Activated naive CD8-positive, alpha-beta T cell treated with anti-CD3 and anti-CD28 coated beads, Interleukin-2, amount 10 ng/mL, durations not matched to agents 7 days and 5 days (primary cell): Measurements from ENCODE around the gene PIP4P1. TPM values are rescaled to one million over a fixed set of nuclear protein-coding genes. Genes with fewer than 3 reads are reported as not detected.
"Not testable (repeated sequence)": the region's sequence is repeated elsewhere in the genome, so short reads cannot be mapped to it uniquely, and the experiment has no call there.

Source experiments
- ATAC-seq: fragments of 150-1000 bp; cut with Tn5 transposase; one replicate; pipeline ENCODE4 v1.10.0; 2021; ENCODE audit warnings: low read depth, moderate library complexity
- POLR2A ChIA-PET: fragments of 350-600 bp; sonication (Branson Sonifier 250); formaldehyde crosslinking; loops from one replicate; lab custom pipeline; 2021; ENCODE audit warnings: antibody characterized with exemption; lab: Charles Lee
- DNase-seq: peaks from one replicate; pipeline ENCODE4 v3.0.0; 2021
- H3K27ac Mint-ChIP-seq: one replicate; pipeline ENCODE4 v1.8.0; 2022; ENCODE audit warnings: mild to moderate bottlenecking, mixed read lengths
- H3K27me3 Mint-ChIP-seq: one replicate; pipeline ENCODE4 v1.8.0; 2022; ENCODE audit warnings: mild to moderate bottlenecking, moderate library complexity, mixed read lengths
- H3K36me3 Mint-ChIP-seq: one replicate; pipeline ENCODE4 v1.8.0; 2021; ENCODE audit warnings: mild to moderate bottlenecking, mixed read lengths
- H3K4me1 Mint-ChIP-seq: one replicate; pipeline ENCODE4 v1.8.0; 2021; ENCODE audit warnings: mixed read lengths
- H3K4me3 Mint-ChIP-seq: one replicate; pipeline ENCODE4 v1.8.0; 2022; ENCODE audit warnings: mild to moderate bottlenecking, moderate library complexity, mixed read lengths
- H3K9me3 Mint-ChIP-seq: one replicate; pipeline ENCODE4 v1.8.0; 2021; ENCODE audit warnings: mixed read lengths
- total RNA-seq, 2 experiments: library from RNA; stranded (reverse); gene quantifications; one replicate each; pipeline ENCODE4 v1.2.3, GENCODE V29; 2021

PIP4P1 gene
- 10 to 100 TPM; 42.4 to 45.8 TPM for total RNA-seq

DNA sequence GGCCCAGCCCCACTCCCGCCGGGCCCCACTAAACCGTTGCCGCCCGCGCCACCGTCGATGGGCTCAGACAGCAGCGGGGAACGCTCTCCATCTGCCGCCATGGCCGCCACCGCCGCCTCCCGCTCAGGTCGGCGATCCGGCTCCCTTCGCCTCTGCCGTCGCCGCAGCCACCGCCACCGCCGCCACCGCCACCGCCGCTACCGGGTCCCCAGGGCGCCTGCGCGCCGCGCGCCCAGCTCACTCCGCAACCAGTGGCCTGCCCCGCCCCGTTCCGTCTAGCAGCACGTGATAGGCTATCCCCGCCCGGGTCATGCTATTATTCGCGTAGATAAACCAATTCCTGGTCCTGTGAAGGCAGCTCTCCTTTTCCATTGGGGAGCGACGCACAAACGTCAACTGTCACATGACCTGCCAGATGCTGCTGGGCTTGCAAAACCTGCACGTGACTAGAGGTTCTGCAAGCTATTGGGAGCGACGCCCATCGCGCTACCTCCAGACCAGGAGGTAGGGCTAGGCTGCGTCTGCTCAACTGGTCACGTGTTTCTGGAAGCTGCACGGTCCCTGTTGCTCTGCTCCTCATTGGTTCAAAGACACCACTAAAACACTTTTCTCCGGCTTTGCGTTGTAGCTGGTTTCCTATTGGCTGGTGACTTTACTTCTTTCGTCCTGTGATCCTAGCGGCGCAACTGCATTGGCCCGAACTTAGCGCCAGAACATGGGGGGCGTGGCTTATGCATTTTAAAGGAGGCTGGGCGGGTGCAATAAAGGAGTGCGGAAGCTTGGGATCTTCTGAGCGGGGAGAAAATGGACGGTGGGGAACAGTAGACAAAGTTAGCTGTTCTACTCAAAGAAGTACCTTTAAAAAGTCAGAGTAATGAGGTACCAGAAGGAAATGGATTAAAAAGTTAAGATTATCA is at the start of gene PIP4P1:
Gene PIP4P1, minus strand, starts transcription at position 210 of the 917 bp plus-strand sequence. Its CDS starts 109 bp downstream, at position 101.
- Mint-ChIP-seq H3K27me3 (no peaks in the 10 kb centered on the region), H3K36me3 (peaks cover 18% of the 10 kb centered on the region), H3K4me3 (peak within 1 kb of the TSS; percentile 98), H3K27ac (peak within 1 kb of the TSS; percentile 93), H3K4me1 (peaks cover 27% of the 10 kb centered on the region), H3K9me3 (no peaks in the 10 kb centered on the region)
- DNase-seq (peak; percentile 97), ATAC-seq (peak; percentile 96)
- POLR2A ChIA-PET, result interaction anchor here (0.7 to 2.9 kb wide), 12 partner anchors 8 to 221 kb away, joined by 3 to 29 read pairs (median 8); partner anchors contain the start of genes PARP2, PNP and TEP1

- H3K9me3 Mint-ChIP-seq, result no peaks in the 10 kb centered on the region
- DNase-seq (no peak), ATAC-seq (no peak)
- no peaks in the 10 kb centered on the region for H3K36me3 Mint-ChIP-seq
- POLR2A ChIA-PET, result no interaction called here
- H3K4me3 Mint-ChIP-seq, result no peak overlapping the region
- no peak overlapping the region for H3K27ac Mint-ChIP-seq
- H3K27me3 Mint-ChIP-seq, result peaks cover 7% of the 10 kb centered on the region
- H3K4me1 Mint-ChIP-seq, result peaks cover 3% of the 10 kb centered on the region
Observed at GRCh38 chr14:20508367-20508766, 47.1 kb upstream of the PIP4P1 start.

DNA sequence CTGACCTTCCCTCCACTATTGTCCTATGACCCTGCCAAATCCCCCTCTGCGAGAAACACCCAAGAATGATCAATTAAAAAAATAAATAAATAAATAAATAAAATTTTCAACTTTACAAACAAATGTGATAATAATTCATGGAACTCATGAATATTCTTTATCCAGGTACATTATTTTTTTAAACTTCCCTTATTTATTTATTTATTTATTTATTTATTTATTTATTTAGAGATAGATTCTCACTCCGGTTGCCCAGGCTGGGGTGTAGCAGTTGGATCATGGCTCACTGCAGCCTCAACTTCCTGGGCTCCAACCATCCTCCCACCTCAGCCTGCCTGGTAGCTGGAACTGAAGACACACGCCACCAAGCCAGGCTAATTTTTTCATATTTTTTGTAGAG is 46.3 kb upstream of the PIP4P1 start:
- DNase-seq, H3K9me3 Mint-ChIP-seq, ATAC-seq, H3K4me1 Mint-ChIP-seq, POLR2A ChIA-PET, H3K4me3 Mint-ChIP-seq, H3K27me3 Mint-ChIP-seq, H3K36me3 Mint-ChIP-seq, H3K27ac Mint-ChIP-seq: not testable (repeated sequence)

DNA sequence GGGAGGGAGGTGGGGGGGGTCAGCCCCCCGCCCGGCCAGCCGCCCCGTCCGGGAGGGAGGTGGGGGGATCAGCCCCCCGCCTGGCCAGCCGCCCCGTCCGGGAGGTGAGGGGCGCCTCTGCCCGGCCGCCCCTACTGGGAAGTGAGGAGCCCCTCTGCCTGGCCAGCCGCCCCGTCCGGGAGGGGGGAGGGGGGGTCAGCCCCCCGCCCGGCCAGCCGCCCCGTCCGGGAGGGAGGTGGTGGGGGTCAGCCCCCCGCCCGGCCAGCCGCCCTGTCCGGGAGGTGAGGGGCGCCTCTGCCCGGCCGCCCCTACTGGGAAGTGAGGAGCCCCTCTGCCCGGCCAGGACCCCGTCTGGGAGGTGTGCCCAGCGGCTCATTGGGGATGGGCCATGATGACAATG is 45.5 kb upstream of the PIP4P1 start:
- H3K9me3 Mint-ChIP-seq, H3K36me3 Mint-ChIP-seq, H3K27me3 Mint-ChIP-seq, H3K27ac Mint-ChIP-seq, POLR2A ChIA-PET, H3K4me3 Mint-ChIP-seq, DNase-seq, H3K4me1 Mint-ChIP-seq, ATAC-seq: not testable (repeated sequence)

DNA sequence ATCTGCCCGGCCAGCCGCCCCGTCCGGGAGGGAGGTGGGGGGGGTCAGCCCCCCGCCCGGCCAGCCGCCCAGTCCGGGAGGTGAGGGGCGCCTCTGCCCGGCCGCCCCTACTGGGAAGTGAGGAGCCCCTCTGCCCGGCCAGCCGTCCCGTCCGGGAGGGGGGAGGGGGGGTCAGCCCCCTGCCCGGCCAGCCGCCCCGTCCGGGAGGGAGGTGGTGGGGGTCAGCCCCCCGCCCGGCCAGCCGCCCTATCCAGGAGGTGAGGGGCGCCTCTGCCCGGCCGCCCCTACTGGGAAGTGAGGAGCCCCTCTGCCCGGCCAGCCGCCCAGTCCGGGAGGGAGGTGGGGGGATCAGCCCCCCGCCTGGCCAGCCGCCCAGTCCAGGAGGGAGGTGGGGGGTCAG is 45.0 kb upstream of the PIP4P1 start:
- H3K9me3 Mint-ChIP-seq, DNase-seq, POLR2A ChIA-PET, H3K27me3 Mint-ChIP-seq, H3K36me3 Mint-ChIP-seq, H3K4me1 Mint-ChIP-seq, H3K27ac Mint-ChIP-seq, ATAC-seq, H3K4me3 Mint-ChIP-seq: not testable (repeated sequence)

- ATAC-seq (no peak), DNase-seq (no peak)
- no peaks in the 10 kb centered on the region for H3K36me3 Mint-ChIP-seq
- H3K27me3 Mint-ChIP-seq, result no peaks in the 10 kb centered on the region
- peaks cover 3% of the 10 kb centered on the region for H3K4me1 Mint-ChIP-seq
- no peaks in the 10 kb centered on the region for H3K9me3 Mint-ChIP-seq
- POLR2A ChIA-PET, result no interaction called here
- H3K27ac Mint-ChIP-seq, result no peak overlapping the region
- H3K4me3 Mint-ChIP-seq, result no peak overlapping the region
Observed at GRCh38 chr14:20503898-20504297, 42.7 kb upstream of the PIP4P1 start.

GRCh38 chr14:20501346-20501745 is 40.1 kb upstream of the PIP4P1 start:
- H3K9me3 Mint-ChIP-seq, result no peaks in the 10 kb centered on the region
- H3K4me3 Mint-ChIP-seq, result no peak overlapping the region
- POLR2A ChIA-PET, result no interaction called here
- no peak overlapping the region for H3K27ac Mint-ChIP-seq
- H3K36me3 Mint-ChIP-seq, result no peaks in the 10 kb centered on the region
- peaks cover 3% of the 10 kb centered on the region for H3K4me1 Mint-ChIP-seq
- no peak for DNase-seq
- H3K27me3 Mint-ChIP-seq, result no peaks in the 10 kb centered on the region
- ATAC-seq, result no peak

DNA sequence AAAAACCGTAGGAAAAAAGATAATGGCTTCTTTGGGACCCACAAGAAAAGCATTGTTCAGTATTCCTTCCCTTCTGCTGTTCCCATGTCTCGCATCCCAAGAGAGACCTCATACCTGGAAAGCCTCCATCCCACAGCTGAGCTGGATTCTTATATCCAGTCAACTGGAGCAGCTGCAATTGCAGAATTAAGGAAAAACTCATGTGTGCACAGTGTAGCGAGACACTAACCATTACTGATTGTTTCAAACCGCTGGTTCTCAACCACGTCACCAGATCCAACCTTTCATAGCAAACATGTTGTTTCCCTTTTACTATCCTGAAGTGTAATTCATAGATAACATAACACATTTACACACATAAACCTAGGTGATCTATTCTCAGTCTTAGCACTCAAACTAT is 38.6 kb upstream of the PIP4P1 start:
- Mint-ChIP-seq H3K27ac (no peak overlapping the region), H3K4me1 (peaks cover 10% of the 10 kb centered on the region), H3K27me3 (no peaks in the 10 kb centered on the region), H3K36me3 (peaks cover 4% of the 10 kb centered on the region), H3K9me3 (peaks cover 2% of the 10 kb centered on the region), H3K4me3 (no peak overlapping the region)
- DNase-seq, result no peak
- POLR2A ChIA-PET, result no interaction called here
- ATAC-seq, result no peak

DNA sequence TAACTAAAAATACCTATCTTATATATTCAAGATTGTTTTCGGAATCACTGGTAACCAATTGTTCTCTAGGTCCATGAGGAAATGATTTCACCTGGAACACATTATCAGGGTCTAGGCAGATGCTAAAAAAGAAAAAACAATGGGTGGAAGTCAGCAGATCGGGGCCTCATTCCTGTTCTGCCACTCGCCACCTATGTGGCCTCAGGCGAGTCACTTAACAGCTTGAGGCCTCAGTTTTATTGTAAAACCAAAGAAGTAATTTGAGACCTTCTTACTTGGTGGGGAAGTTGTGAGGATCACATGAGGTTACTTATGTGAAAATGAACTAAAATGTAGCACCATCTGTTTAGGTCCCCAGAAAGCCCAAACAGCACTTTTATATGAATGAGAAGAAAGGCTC is 37.9 kb upstream of the PIP4P1 start:
- DNase-seq (no peak), ATAC-seq (no peak)
- H3K4me3 Mint-ChIP-seq, result no peak overlapping the region
- POLR2A ChIA-PET, result no interaction called here
- H3K36me3 Mint-ChIP-seq, result peaks cover 6% of the 10 kb centered on the region
- H3K27ac Mint-ChIP-seq, result no peak overlapping the region
- peaks cover 13% of the 10 kb centered on the region for H3K4me1 Mint-ChIP-seq
- H3K9me3 Mint-ChIP-seq, result peaks cover 2% of the 10 kb centered on the region
- no peaks in the 10 kb centered on the region for H3K27me3 Mint-ChIP-seq

DNA sequence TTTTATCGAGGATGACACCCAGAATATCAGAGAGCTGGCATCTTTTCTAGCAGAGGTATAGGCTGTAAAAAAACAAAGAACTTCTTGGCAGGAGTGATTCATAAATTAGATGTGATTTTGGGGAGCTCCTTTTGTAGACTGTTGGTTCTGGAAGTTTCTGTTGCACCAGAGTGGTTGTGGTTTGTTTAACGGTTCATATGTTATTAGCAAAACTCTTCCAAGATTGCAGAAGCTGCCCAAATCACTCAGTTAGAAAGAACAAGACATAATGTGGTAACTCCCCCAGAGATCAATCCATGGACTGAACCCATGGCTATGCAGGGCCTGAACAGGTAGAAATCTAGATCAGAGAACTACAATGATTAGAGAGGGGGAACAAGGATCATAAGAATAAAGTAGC is 37.4 kb upstream of the PIP4P1 start:
- Mint-ChIP-seq H3K4me3 (no peak overlapping the region), H3K27ac (no peak overlapping the region), H3K9me3 (peaks cover 2% of the 10 kb centered on the region), H3K27me3 (no peaks in the 10 kb centered on the region), H3K4me1 (peaks cover 14% of the 10 kb centered on the region), H3K36me3 (peaks cover 6% of the 10 kb centered on the region)
- POLR2A ChIA-PET, result no interaction called here
- no peak for DNase-seq
- no peak for ATAC-seq

DNA sequence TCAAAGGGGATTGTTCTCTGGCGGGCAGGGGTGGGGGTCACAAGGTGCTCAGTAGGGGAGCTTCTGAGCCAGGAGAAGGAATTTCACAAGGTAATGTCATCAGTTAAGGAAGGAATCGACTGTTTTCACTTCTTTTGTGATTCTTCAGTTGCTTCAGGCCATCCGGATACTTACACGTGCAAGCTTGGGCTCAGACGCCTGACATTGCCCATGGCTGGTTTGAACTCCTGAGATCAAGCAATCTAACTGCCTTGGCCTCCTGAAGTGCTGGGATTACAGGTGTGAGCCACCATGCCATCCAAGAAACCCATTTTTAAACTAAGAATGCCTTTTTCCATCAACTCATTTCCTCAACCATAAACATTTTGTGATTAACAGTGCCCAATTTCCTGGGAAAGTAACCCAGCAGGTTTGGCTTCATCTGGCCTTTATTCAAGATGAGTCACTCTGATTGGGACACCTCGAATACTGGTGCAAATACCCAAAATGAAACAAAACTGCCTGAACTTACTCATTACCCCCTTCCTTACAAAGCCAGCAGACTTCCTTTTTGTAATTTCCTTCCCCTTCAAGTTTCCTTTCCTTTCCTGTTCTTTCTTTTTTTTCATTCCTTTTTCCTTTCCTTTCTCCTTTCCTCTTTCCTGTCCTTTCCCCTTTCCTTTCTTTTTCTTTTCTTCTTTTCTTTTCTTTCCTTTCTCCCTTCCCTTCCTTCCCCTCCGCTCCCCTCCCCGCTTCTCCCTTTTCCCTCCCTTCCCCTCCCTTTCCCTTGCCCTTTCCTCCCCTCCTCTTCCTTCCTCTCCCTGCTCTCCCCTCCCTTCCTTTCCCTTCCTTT is 33.9 kb upstream of the PIP4P1 start:
- Mint-ChIP-seq H3K4me3 (no peak overlapping the region), H3K4me1 (peaks cover 33% of the 10 kb centered on the region), H3K27ac (no peak overlapping the region), H3K27me3 (no peaks in the 10 kb centered on the region), H3K36me3 (peaks cover 8% of the 10 kb centered on the region), H3K9me3 (peaks cover 3% of the 10 kb centered on the region)
- no peak for DNase-seq
- POLR2A ChIA-PET, result no interaction called here
- ATAC-seq, result no peak

GRCh38 chr14:20493634-20494033 is 32.4 kb upstream of the PIP4P1 start:
- no peak overlapping the region for H3K27ac Mint-ChIP-seq
- H3K4me3 Mint-ChIP-seq, result no peak overlapping the region
- POLR2A ChIA-PET, result no interaction called here
- peaks cover 3% of the 10 kb centered on the region for H3K9me3 Mint-ChIP-seq
- DNase-seq, result no peak
- no peaks in the 10 kb centered on the region for H3K27me3 Mint-ChIP-seq
- no peak for ATAC-seq
- H3K36me3 Mint-ChIP-seq, result peaks cover 8% of the 10 kb centered on the region
- H3K4me1 Mint-ChIP-seq, result peaks cover 45% of the 10 kb centered on the region

GRCh38 chr14:20492486-20492885 is 31.3 kb upstream of the PIP4P1 start:
- DNase-seq (no peak), ATAC-seq (no peak)
- Mint-ChIP-seq H3K4me3 (no peak overlapping the region), H3K9me3 (peaks cover 3% of the 10 kb centered on the region), H3K27me3 (no peaks in the 10 kb centered on the region), H3K4me1 (peaks cover 52% of the 10 kb centered on the region), H3K36me3 (peaks cover 8% of the 10 kb centered on the region), H3K27ac (no peak overlapping the region)
- POLR2A ChIA-PET, result no interaction called here
